Stimulated activated CD8-positive, alpha-beta memory T cell treated with anti-CD3 and anti-CD28 coated beads, Interleukin-2, amount 100 ng/mL, for 48 hours (primary cell): Measurements from ENCODE around the gene ZNF579.
A peak's percentile ranks its signal among the peaks of the same experiment; 100 is the strongest.
"Not testable (repeated sequence)": the region's sequence is repeated elsewhere in the genome, so short reads cannot be mapped to it uniquely, and the experiment has no call there.

Experiments
- DNase-seq, 2 donors: peaks; one replicate each; pipeline ENCODE4 v3.0.0-alpha.2; 2020; ENCODE audit warnings: low read depth in 2 of 2

Gene ZNF579

GRCh38 chr19:55593096-55593772 is 12.6 kb upstream of the ZNF579 start:
- DNase-seq = no peak

- no peak for DNase-seq
Measured at GRCh38 chr19:55592391-55593090, 11.9 kb upstream of the ZNF579 start.

- no peak for DNase-seq
Measured at GRCh38 chr19:55591555-55591954, 10.9 kb upstream of the ZNF579 start.

- DNase-seq = no peak
Measured at GRCh38 chr19:55590617-55591016, 10.0 kb upstream of the ZNF579 start.

GRCh38 chr19:55590109-55590508 is 9.5 kb upstream of the ZNF579 start:
- DNase-seq = no peak

GRCh38 chr19:55588738-55589137 is 8.1 kb upstream of the ZNF579 start:
- no peak for DNase-seq

GRCh38 chr19:55586976-55587668 is 6.5 kb upstream of the ZNF579 start:
- DNase-seq = peak; percentile 88 to 91

- DNase-seq = peak; percentile 27 to 55
Measured at GRCh38 chr19:55585658-55586339, 5.2 kb upstream of the ZNF579 start.

- DNase-seq = no peak
Measured at GRCh38 chr19:55584871-55585270, 4.2 kb upstream of the ZNF579 start.

GRCh38 chr19:55583897-55584296 is 3.2 kb upstream of the ZNF579 start:
- not testable (repeated sequence) for DNase-seq

- not testable (repeated sequence) for DNase-seq
Measured at GRCh38 chr19:55582284-55582683, 1.6 kb upstream of the ZNF579 start.

- DNase-seq = no peak
Measured at GRCh38 chr19:55581823-55582223, 1.2 kb upstream of the ZNF579 start.

GRCh38 chr19:55581145-55581822 is 636 bp upstream of the ZNF579 start:
- no peak for DNase-seq

GRCh38 chr19:55579766-55580621 is 654 bp downstream of the ZNF579 start:
- DNase-seq = no peak

GRCh38 chr19:55578761-55579747 is 1.6 kb downstream of the ZNF579 start:
- no peak for DNase-seq

GRCh38 chr19:55578031-55578760 is 2.5 kb downstream of the ZNF579 start:
- DNase-seq = no peak

GRCh38 chr19:55576746-55577145 is 3.9 kb downstream of the ZNF579 start:
- no peak for DNase-seq

- DNase-seq = not testable (repeated sequence)
Measured at GRCh38 chr19:55573929-55574328, 6.7 kb downstream of the ZNF579 start.

GRCh38 chr19:55569477-55569876 is 11.2 kb downstream of the ZNF579 start:
- DNase-seq = not testable (repeated sequence)
